Mesenchymal stem cell (in vitro differentiated cells and primary cell): ENCODE measurements around the gene PTPN21.

Source experiments
- DNase-seq: peaks from one replicate; pipeline ENCODE4 v3.0.0-alpha.2; 2013
- H2AFZ ChIP-seq: one replicate; pipeline ENCODE4 v1.6.1; 2013; ENCODE audit warnings: low read depth, mild to moderate bottlenecking, control low read depth, inconsistent platforms, low read length, moderate library complexity
- H2AK5ac ChIP-seq: 2 replicates; pipeline ENCODE4 v1.6.1; 2013; ENCODE audit warnings: low read length, moderate library complexity, mild to moderate bottlenecking, inconsistent platforms; ENCODE audit not compliant: severe bottlenecking
- H2BK120ac ChIP-seq: one replicate; pipeline ENCODE4 v1.6.1; 2013; ENCODE audit warnings: low read depth, mild to moderate bottlenecking, inconsistent platforms, low read length, moderate library complexity
- H2BK12ac ChIP-seq, 2 experiments: one replicate each; pipeline ENCODE4 v1.6.1; 2013; ENCODE audit warnings: inconsistent platforms in 2 of 2, low read length in 2 of 2, mild to moderate bottlenecking in 2 of 2, moderate library complexity in 2 of 2, control low read depth in 1 of 2
- H2BK15ac ChIP-seq: one replicate; pipeline ENCODE4 v1.6.1; 2013; ENCODE audit warnings: mild to moderate bottlenecking, low read depth, inconsistent platforms; ENCODE audit not compliant: poor library complexity, severe bottlenecking
- H2BK5ac ChIP-seq: 2 replicates; pipeline ENCODE4 v1.6.1; 2013; ENCODE audit warnings: low read depth, mild to moderate bottlenecking, low read length, control low read depth, inconsistent platforms; ENCODE audit not compliant: poor library complexity, severe bottlenecking
- H3K14ac ChIP-seq, 2 experiments: one replicate each; pipeline ENCODE4 v1.6.1; 2013; ENCODE audit warnings: inconsistent platforms in 2 of 2, low read length in 2 of 2, control low read depth in 1 of 2, mild to moderate bottlenecking in 1 of 2, moderate library complexity in 1 of 2
- H3K18ac ChIP-seq, 2 experiments: one replicate each; pipeline ENCODE4 v1.6.1; 2013; ENCODE audit warnings: inconsistent platforms in 2 of 2, low read length in 2 of 2, control low read depth in 1 of 2, low read depth in 1 of 2, mild to moderate bottlenecking in 1 of 2
- H3K23ac ChIP-seq, 2 experiments: one replicate each; pipeline ENCODE4 v1.6.1; 2013; ENCODE audit warnings: inconsistent platforms in 2 of 2, low read length in 2 of 2, mild to moderate bottlenecking in 2 of 2, moderate library complexity in 2 of 2, control low read depth in 1 of 2
- H3K27ac ChIP-seq: 2 replicates; pipeline ENCODE4 v1.5.1; 2013; ENCODE audit warnings: mild to moderate bottlenecking, moderate library complexity, low read length, control low read depth, inconsistent platforms; ENCODE audit not compliant: poor library complexity, severe bottlenecking
- H3K27me3 ChIP-seq, 2 experiments: 2 replicates each; pipeline versions ENCODE4 v1.6.1 to v1.7.0; 2013; ENCODE audit warnings: low read length in 2 of 2, mild to moderate bottlenecking in 2 of 2, moderate library complexity in 2 of 2, control low read depth in 1 of 2, inconsistent platforms in 1 of 2; ENCODE audit not compliant: control insufficient read depth in 1 of 2, insufficient read depth in 1 of 2
- H3K36me3 ChIP-seq, 2 experiments: 2 replicates each; pipeline versions ENCODE4 v1.6.1 to v1.7.0; 2013; ENCODE audit warnings: low read length in 2 of 2, control low read depth in 1 of 2, inconsistent platforms in 1 of 2, low read depth in 1 of 2, mild to moderate bottlenecking in 1 of 2; ENCODE audit not compliant: insufficient read depth in 2 of 2, control insufficient read depth in 1 of 2
- H3K4ac ChIP-seq, 2 experiments: one replicate each; pipeline ENCODE4 v1.6.1; 2013; ENCODE audit warnings: inconsistent platforms in 2 of 2, low read length in 2 of 2, mild to moderate bottlenecking in 2 of 2, moderate library complexity in 2 of 2, control low read depth in 1 of 2, low read depth in 1 of 2
- H3K4me1 ChIP-seq: 2 replicates; pipeline ENCODE4 v1.6.1; 2013; ENCODE audit warnings: low read depth, low read length, control low read depth; ENCODE audit not compliant: control insufficient read depth, insufficient read depth
- H3K4me2 ChIP-seq: 2 replicates; pipeline ENCODE4 v1.6.1; 2013; ENCODE audit warnings: low read length, mild to moderate bottlenecking, inconsistent platforms; ENCODE audit not compliant: poor library complexity, severe bottlenecking
- H3K4me3 ChIP-seq, 2 experiments: 2 replicates each; pipeline versions ENCODE4 v1.5.1 to v1.7.0; 2013; ENCODE audit warnings: low read length in 2 of 2, mild to moderate bottlenecking in 2 of 2, control low read depth in 1 of 2, low read depth in 1 of 2; ENCODE audit not compliant: insufficient read depth in 1 of 2
- H3K79me1 ChIP-seq: replicated peaks from 2 replicates; pipeline ENCODE4 v1.6.1; 2013; ENCODE audit warnings: mild to moderate bottlenecking, control low read depth, low read length, inconsistent platforms; ENCODE audit not compliant: poor library complexity, severe bottlenecking
- H3K9ac ChIP-seq: 2 replicates; pipeline ENCODE4 v1.7.0; 2013; ENCODE audit warnings: mild to moderate bottlenecking, low read length, moderate library complexity
- H3K9me3 ChIP-seq: 2 replicates; pipeline ENCODE4 v1.7.0; 2013; ENCODE audit warnings: mild to moderate bottlenecking, low read length; ENCODE audit not compliant: control insufficient read depth
- H4K8ac ChIP-seq: one replicate; pipeline ENCODE4 v1.6.1; 2013; ENCODE audit warnings: inconsistent platforms, mild to moderate bottlenecking, low read length, moderate library complexity
- H4K91ac ChIP-seq: one replicate; pipeline ENCODE4 v1.6.1; 2013; ENCODE audit warnings: mild to moderate bottlenecking, low read length, inconsistent platforms
- WGBS: methylation state at CpG from one replicate; pipeline ENCODE4 v1.1.7; 2013; ENCODE audit warnings: mixed read lengths; 5-methylcytosine and 5-hydroxymethylcytosine counted together

The PTPN21 gene

GRCh38 chr14:88562831-88563686 is 8.3 kb upstream of the PTPN21 start, which contains the start of gene ZC3H14:
Gene ZC3H14, plus strand, starts transcription at chr14:88563037. Its CDS starts 97 bp downstream, at chr14:88563134.
- under 1% methylated on average over 82 of the region's 99 CpGs for WGBS

GRCh38 chr14:88562532-88562830 is 7.7 kb upstream of the PTPN21 start:
- no peak overlapping the region for H2BK15ac ChIP-seq
- no peak overlapping the region for H4K91ac ChIP-seq
- H3K4me3 ChIP-seq: peak overlapping the region; percentile 83 to 93
- no peak overlapping the region for H2BK120ac ChIP-seq
- H3K27me3 ChIP-seq: no peaks in the 10 kb centered on the region
- no peak overlapping the region for H2AK5ac ChIP-seq
- no peak overlapping the region for H3K27ac ChIP-seq
- H3K14ac ChIP-seq: no peak overlapping the region
- no peak overlapping the region for H2BK5ac ChIP-seq
- peak overlapping the region; percentile 82 for H3K4me2 ChIP-seq
- no peak overlapping the region for H3K23ac ChIP-seq
- peak overlapping the region; percentile 94 for H3K9ac ChIP-seq
- peaks cover 4% of the 10 kb centered on the region for H3K79me1 ChIP-seq
- H3K9me3 ChIP-seq: no peaks in the 10 kb centered on the region
- H2AFZ ChIP-seq: peak overlapping the region; percentile 36
- H2BK12ac ChIP-seq: no peak overlapping the region
- H3K4me1 ChIP-seq: peaks cover 4% of the 10 kb centered on the region
- H4K8ac ChIP-seq: no peak overlapping the region
- H3K18ac ChIP-seq: no peak overlapping the region
- DNase-seq: no peak
- WGBS: 55% methylated on average over 5 of the region's 5 CpGs
- peaks cover 3 to 10% of the 10 kb centered on the region in 2 experiments for H3K36me3 ChIP-seq
- H3K4ac ChIP-seq: no peak overlapping the region

More at GRCh38 chr14:88562831-88563686, 8.3 kb upstream of the PTPN21 start, which contains the start of gene ZC3H14:
- Histone ChIP-seq H2AK5ac (no peak within 1 kb of the TSS), H4K91ac (peak within 1 kb of the TSS; percentile 83), H3K23ac (peak within 1 kb of the TSS in 1 of 2 experiments; percentile 75), H2AFZ (peak within 1 kb of the TSS; percentile 92), H3K18ac (peak within 1 kb of the TSS; percentile 88 to 99), H3K9me3 (no peaks in the 10 kb centered on the region), H3K9ac (peak within 1 kb of the TSS; percentile 94), H3K4me1 (peaks cover 4% of the 10 kb centered on the region), H2BK5ac (peak within 1 kb of the TSS; percentile 90), H3K27me3 (no peaks in the 10 kb centered on the region), H3K4me3 (peak within 1 kb of the TSS; percentile 83 to 93), H3K14ac (peak within 1 kb of the TSS in 1 of 2 experiments; percentile 87), H2BK12ac (no peak within 1 kb of the TSS), H3K36me3 (peaks cover 3 to 16% of the 10 kb centered on the region in 2 experiments), H3K4ac (peak within 1 kb of the TSS; percentile 82 to 87), H3K27ac (peak within 1 kb of the TSS; percentile 79), H2BK15ac (peak within 1 kb of the TSS; percentile 79), H2BK120ac (no peak within 1 kb of the TSS), H3K79me1 (peaks cover 6% of the 10 kb centered on the region), H4K8ac (peak within 1 kb of the TSS; percentile 92), H3K4me2 (peak within 1 kb of the TSS; percentile 93)
- DNase-seq: peak; percentile 88

- no peak overlapping the region for H2BK12ac ChIP-seq
- no peak overlapping the region for H2BK15ac ChIP-seq
- H3K23ac ChIP-seq: no peak overlapping the region
- H2AFZ ChIP-seq: no peak overlapping the region
- WGBS: 0% methylated on average over 1 of the region's 1 CpG
- H3K14ac ChIP-seq: no peak overlapping the region
- H3K4me1 ChIP-seq: peaks cover 4% of the 10 kb centered on the region
- no peak overlapping the region for H3K18ac ChIP-seq
- H3K36me3 ChIP-seq: peaks cover 3 to 5% of the 10 kb centered on the region in 2 experiments
- no peak overlapping the region for H2BK120ac ChIP-seq
- no peak overlapping the region for H3K27ac ChIP-seq
- peak; percentile 80 for DNase-seq
- H3K4me2 ChIP-seq: no peak overlapping the region
- no peak overlapping the region for H2BK5ac ChIP-seq
- no peak overlapping the region for H4K8ac ChIP-seq
- no peaks in the 10 kb centered on the region for H3K9me3 ChIP-seq
- H3K79me1 ChIP-seq: peaks cover 4% of the 10 kb centered on the region
- H4K91ac ChIP-seq: no peak overlapping the region
- no peaks in the 10 kb centered on the region for H3K27me3 ChIP-seq
- no peak overlapping the region for H3K4ac ChIP-seq
- no peak overlapping the region for H2AK5ac ChIP-seq
- H3K9ac ChIP-seq: peak overlapping the region; percentile 31
- no peak overlapping the region for H3K4me3 ChIP-seq
Measured at GRCh38 chr14:88559852-88560251, 5.0 kb upstream of the PTPN21 start.

GRCh38 chr14:88556581-88556980 is 1.8 kb upstream of the PTPN21 start:
- peaks cover 7% of the 10 kb centered on the region for H3K4me1 ChIP-seq
- no peak for DNase-seq

More at GRCh38 chr14:88556581-88556980, 1.8 kb upstream of the PTPN21 start:
- H2BK120ac ChIP-seq: no peak overlapping the region
- no peak overlapping the region for H2AK5ac ChIP-seq
- H3K27ac ChIP-seq: no peak overlapping the region
- no peak overlapping the region for H3K14ac ChIP-seq
- H3K23ac ChIP-seq: no peak overlapping the region
- H2AFZ ChIP-seq: no peak overlapping the region
- H3K36me3 ChIP-seq: peaks cover 0 to 4% of the 10 kb centered on the region in 2 experiments
- no peak overlapping the region for H3K18ac ChIP-seq
- H3K4ac ChIP-seq: no peak overlapping the region
- no peak overlapping the region for H4K8ac ChIP-seq
- H3K79me1 ChIP-seq: peaks cover 5% of the 10 kb centered on the region
- no peak overlapping the region for H3K4me2 ChIP-seq
- no peak overlapping the region for H3K9ac ChIP-seq
- H3K9me3 ChIP-seq: no peaks in the 10 kb centered on the region
- H2BK5ac ChIP-seq: no peak overlapping the region
- WGBS: 57% methylated on average over 2 of the region's 3 CpGs
- H2BK12ac ChIP-seq: no peak overlapping the region
- no peaks in the 10 kb centered on the region for H3K27me3 ChIP-seq
- no peak overlapping the region for H2BK15ac ChIP-seq
- H4K91ac ChIP-seq: no peak overlapping the region
- H3K4me3 ChIP-seq: no peak overlapping the region
